ENCODE data around the gene MICAL3.

MICAL3 gene

GRCh38 chr22:17785185-17786184 lies 238.9 kb downstream of the MICAL3 start:
- DNase-seq (ENCODE audit: insufficient read length, low spot score) (no peak), FAIRE-seq (peak; percentile 28)

GRCh38 chr22:17784776-17785175 lies 239.6 kb downstream of the MICAL3 start:
- DNase-seq (ENCODE audit: insufficient read length, low spot score) (no peak), FAIRE-seq (no peak)

- DNase-seq (ENCODE audit: insufficient read length, low spot score) (no peak), FAIRE-seq (no peak)
These were observed 240.4 kb downstream of the MICAL3 start for GRCh38 chr22:17783773-17784480.

DNA sequence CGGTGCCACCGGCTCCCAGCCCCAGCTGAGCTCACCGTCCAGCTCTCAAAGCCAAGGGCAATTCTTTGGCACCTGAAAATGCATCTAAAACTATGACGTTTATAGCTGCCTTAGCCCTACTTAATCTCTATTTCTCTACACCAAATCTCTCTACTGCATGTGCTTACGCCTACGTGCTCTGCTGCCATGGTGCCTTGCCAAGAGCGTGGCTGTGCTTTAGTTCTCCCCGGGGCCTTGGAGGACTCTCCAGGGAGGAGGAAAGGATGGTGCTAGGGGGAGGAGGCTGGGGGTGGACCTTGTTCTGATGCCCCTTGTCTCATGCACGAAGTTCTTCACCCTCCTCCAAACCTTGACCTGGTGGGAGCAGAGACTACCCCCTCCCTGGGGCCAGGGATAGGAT lies 241.0 kb downstream of the MICAL3 start:
- FAIRE-seq: no peak

GRCh38 chr22:17782621-17783020 lies 241.7 kb downstream of the MICAL3 start:
- FAIRE-seq (no peak), DNase-seq (ENCODE audit: insufficient read length, low spot score) (no peak)

More for the DNA sequence above, 241.0 kb downstream of the MICAL3 start:
- DNase-seq (ENCODE audit: insufficient read length, low spot score): no peak

- FAIRE-seq (no peak), DNase-seq (ENCODE audit: insufficient read length, low spot score) (no peak)
These were observed 242.2 kb downstream of the MICAL3 start for GRCh38 chr22:17782158-17782557.

GRCh38 chr22:17781319-17782031 lies 242.9 kb downstream of the MICAL3 start:
- peak; percentile 47 for FAIRE-seq
- DNase-seq (ENCODE audit: insufficient read length, low spot score): no peak

DNA sequence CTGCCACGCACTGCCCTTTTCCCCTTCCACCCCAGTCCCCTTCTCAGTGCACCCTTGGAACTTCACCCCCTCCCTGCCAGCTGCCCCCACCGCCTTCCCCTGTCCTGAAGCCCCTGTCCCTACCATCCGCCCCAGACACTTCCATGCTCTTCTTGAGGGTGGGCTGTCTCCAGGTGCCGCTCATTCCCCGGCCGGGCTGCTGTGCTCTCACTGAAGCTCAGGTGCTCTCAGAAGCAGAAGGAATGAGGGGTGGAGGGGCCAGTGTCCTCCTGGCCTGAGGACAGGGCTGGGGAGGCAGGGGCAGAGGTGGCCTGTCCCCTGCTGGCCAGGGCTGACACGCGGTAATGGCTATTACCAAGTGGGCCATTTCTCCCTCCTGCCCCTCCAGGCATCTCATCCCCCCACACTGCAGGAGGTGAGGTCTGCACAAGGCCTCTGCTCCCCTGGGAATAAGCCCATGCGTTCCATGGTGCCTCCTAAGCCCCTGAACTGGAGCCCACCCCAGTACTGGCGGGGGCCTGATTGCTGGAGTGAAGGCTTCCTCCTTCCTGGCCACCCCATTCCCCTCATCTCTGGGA lies 243.5 kb downstream of the MICAL3 start:
- FAIRE-seq: no peak

DNA sequence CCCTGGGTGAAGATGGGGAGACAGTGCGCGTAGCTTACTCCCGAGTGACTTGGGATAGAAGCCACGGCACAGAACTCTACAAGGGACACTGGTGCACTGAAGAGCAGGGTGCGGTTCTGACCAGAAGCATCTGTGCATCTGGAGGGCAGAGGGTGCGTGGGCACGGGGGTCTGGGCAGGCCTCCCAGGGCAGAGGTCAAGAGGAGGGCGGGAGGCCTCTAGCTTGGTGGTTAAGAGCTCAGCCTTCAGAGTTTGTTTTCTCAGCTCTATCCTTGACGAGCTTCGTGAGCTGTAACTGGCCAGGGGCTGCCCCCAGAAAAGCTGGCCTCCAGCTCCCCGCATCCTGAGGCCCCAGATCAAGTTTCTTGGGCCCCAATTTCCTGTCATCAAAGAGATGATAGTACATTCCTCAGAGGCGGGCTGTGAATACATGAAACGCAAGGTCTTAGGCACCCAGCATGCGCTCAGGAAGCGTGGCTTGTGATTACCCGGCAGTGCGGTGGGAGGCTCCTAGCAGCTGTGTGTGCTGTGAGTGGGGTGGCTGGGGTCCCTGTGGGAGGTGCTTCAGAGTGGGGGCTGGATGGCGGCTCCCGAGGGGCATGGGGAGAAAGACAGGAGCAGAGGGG lies 244.1 kb downstream of the MICAL3 start:
- no peak for FAIRE-seq

More for the DNA sequence above, 243.5 kb downstream of the MICAL3 start:
- no peak for DNase-seq (ENCODE audit: insufficient read length, low spot score)

DNA sequence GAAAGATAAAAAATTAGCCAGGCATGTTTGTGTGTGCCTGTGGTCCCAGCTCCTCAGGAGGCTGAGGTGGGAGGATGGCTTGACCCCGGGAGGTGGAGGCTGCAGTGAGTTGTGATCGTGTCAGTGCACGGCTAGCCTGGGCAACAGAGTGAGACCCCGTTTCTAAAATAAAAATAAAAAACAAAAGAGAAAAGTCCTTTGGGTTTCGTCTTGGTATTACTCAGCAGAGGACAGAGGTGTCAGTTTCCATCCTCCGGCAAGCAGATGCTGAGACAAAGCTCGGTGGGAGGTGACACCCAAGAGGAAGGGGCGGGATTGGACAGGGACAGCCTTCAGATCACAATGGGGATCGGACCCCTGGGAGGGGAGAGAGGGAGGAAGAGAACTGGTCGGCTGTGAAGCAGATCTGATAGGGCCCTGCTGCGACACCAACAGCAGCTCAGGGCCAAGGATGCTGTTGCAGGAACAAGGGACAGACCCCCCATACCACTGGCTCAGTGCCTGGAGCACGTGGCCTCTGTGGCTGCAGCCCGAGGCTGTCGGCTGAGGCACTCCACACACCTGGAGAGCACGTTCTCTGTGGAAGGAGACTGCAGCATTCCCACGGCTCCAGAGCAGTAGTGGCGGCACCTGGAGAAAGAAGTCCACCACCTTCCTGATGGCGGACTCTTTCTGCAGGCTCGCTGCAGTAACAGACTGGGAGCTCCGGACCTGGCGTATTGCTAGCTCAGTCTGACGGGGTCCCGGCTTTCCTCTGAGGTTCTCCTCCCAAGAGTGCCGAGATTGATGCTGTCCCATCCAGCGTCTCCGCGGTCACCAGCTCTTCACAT lies 244.9 kb downstream of the MICAL3 start:
- peak; percentile 83 for DNase-seq (ENCODE audit: insufficient read length, low spot score)
- peak; percentile 91 for FAIRE-seq

More for the DNA sequence above, 244.1 kb downstream of the MICAL3 start:
- no peak for DNase-seq (ENCODE audit: insufficient read length, low spot score)

DNA sequence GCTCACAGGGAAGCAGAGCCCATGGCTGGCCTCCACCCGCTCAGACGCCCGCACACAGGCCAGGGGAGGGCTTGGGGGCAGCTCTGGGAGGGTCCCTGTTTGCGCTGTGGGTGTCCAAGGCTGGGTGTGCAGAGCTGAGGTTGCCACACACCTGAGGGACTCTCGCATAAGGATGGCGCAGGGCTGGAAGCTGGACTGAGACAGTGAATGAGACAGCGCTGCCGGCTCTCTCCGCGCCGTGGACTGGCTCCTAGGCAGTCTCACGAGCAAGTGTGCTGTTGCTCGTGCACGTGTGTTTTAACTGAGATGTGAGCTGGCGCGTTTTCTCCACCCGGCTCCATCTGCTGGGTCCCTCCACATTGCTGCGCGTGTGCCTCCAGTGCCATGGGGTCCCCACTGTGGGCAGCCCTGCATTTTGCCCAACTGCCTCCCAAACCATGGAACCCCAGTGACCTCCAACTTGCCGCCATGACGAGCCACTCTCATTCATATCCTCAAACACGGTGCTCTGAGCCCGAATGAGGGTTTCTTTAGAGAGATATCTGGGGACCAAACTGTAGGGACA lies 245.9 kb downstream of the MICAL3 start:
- DNase-seq (ENCODE audit: insufficient read length, low spot score): no peak
- no peak for FAIRE-seq

DNA sequence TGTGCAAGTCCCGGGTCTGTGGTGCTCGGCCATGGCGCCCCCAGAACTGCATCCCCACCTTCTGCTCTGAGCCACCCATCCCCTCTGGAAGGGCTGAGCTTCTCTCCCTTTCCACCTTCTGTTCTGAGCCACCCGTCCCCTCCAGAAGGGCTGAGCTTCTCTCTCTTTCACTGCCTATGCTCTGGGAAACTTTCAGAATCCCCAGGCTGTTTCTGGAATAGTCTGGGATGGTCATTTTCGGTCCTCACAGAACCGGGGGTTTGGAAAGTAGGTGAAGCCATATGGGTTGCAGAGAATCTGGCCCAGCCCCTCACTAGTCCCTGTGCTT lies 246.7 kb downstream of the MICAL3 start:
- DNase-seq (ENCODE audit: insufficient read length, low spot score) (no peak), FAIRE-seq (no peak)

DNA sequence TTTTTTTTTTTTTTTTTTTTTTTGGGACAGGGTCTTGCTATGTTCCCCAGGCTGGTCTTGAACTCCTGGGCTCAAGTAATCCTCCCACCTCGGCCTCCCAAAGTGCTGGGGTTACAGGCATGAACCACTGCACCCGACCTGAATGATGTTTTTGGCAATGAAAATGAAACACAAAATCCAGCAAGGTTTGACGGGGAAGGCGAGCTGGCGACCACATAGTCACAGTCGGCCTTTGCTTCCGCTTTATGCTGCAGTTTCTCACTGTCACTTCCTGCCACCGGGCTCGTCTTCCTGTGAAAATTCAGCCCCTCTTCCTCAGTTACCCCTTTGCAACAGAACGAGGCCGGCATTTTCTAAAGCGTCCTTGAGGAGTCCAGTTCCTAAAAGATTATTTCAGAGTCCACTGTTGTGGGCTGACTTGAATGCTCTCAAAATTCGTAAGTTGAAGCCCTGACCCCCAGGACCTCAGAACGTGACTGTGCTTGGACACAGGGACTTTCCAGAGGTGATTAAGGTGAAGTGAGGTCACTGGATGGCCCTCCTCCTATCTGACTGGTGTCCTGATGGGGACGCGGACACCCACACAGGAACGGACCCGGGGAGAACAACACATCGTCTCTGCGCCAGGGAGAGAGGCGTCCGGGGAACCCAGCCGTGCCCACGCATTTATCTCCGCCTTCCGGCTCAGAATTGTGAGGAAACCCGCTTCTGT lies 247.2 kb downstream of the MICAL3 start:
- peak; percentile 88 for DNase-seq (ENCODE audit: insufficient read length, low spot score)
- peak; percentile 95 for FAIRE-seq

DNA sequence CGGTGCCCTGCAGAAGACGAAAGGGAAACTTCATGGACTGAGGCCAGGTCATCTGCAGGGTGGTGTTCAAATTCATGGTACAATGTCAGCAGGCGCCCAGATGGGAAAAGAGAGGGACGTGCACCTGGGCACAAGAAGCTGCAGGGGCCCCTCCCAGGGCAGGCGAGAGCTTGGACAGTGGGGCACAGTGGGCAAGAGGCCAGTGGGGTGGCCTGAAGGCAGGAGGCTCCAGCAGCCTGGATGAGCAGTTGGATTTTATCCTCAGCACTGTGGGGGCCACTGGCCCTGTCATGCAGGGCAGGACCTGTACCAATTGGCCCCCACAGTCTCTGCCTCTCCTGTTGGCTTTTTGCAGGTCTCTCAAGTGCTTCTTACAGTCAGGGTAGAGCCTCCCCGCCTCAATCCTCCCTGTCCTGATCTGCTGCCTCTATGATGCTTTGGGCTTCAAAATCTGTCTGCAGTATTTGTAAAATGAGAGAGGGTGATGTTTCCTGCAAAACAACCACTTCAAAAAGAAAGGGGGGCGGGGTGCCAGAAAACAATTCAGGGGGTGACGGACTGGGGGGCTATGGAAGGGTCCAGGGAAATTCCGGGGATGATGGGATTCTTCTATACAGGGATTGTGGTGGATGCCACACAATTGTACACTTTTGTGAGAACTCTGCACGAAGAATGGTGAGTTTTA lies 248.4 kb downstream of the MICAL3 start:
- DNase-seq (ENCODE audit: insufficient read length, low spot score): no peak
- no peak for FAIRE-seq

GRCh38 chr22:17774926-17775685 lies 249.3 kb downstream of the MICAL3 start:
- no peak for DNase-seq (ENCODE audit: insufficient read length, low spot score)
- no peak for FAIRE-seq

DNA sequence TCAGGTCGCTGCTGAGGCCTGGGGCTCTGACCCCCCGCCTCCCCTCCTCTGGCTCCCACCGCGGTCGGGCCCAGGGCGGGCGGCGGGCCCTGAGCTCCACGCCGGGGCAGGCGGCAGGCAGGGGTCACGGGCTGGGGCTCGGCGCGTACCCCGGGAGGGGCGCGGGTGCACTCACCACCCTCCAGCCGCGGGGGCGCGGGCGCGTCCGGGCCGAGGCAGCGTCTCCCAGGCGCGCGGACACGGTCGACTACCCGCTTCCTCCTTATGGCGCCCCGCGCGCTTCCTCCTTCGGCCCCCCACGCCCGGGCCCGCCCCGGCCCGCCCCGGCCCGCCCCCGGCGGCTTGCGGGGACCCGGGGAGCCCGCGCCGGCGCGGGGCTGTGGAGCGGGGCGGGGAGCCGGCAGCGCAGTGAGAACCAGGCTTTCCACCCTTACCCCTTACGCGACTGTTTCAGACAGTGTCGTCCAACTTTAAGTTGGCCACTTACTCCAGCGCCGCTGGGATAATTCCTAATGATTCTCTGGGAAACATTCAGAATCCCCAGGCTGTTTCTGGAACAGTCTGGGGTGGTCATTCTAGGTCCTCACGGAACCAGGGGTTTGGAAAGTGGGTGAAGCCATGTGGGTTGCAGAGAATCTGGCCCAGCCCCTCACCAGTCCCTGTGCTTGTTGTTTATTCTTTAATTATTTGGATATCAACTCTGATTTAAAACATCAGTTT lies 250.0 kb downstream of the MICAL3 start, which contains the start of gene BID:
Gene BID, minus strand, starts transcription at position 264 of the 720 bp plus-strand sequence. CDS start 24,353 bp downstream, outside the sequence.
- DNase-seq (ENCODE audit: insufficient read length, low spot score) (no peak), FAIRE-seq (peak; percentile 14)

All from GM19239 (cell line).